Hematopoietic multipotent progenitor cell treated with erythropoietin and hydrocortisone succinate and interleukin-3 and kit ligand, for 8 days (in vitro differentiated cells): ENCODE data around the gene ADO.
A peak's percentile ranks its signal among the peaks of the same experiment; 100 is the strongest.
"Not testable (repeated sequence)": the region's sequence is repeated elsewhere in the genome, so short reads cannot be mapped to it uniquely, and the experiment has no call there.

ENCODE experiments used
- DNase-seq: peaks from one replicate; pipeline ENCODE4 v3.0.0-alpha.2; 2015

The ADO gene

GRCh38 chr10:62804356-62805230 is at the start of gene ADO:
Gene ADO (plus strand): TSS chr10:62804720. CDS start chr10:62805060, 340 bp downstream.
- peak; percentile 86 for DNase-seq

GRCh38 chr10:62754963-62755362 is 49.6 kb upstream of the ADO start:
- DNase-seq, result no peak

DNA sequence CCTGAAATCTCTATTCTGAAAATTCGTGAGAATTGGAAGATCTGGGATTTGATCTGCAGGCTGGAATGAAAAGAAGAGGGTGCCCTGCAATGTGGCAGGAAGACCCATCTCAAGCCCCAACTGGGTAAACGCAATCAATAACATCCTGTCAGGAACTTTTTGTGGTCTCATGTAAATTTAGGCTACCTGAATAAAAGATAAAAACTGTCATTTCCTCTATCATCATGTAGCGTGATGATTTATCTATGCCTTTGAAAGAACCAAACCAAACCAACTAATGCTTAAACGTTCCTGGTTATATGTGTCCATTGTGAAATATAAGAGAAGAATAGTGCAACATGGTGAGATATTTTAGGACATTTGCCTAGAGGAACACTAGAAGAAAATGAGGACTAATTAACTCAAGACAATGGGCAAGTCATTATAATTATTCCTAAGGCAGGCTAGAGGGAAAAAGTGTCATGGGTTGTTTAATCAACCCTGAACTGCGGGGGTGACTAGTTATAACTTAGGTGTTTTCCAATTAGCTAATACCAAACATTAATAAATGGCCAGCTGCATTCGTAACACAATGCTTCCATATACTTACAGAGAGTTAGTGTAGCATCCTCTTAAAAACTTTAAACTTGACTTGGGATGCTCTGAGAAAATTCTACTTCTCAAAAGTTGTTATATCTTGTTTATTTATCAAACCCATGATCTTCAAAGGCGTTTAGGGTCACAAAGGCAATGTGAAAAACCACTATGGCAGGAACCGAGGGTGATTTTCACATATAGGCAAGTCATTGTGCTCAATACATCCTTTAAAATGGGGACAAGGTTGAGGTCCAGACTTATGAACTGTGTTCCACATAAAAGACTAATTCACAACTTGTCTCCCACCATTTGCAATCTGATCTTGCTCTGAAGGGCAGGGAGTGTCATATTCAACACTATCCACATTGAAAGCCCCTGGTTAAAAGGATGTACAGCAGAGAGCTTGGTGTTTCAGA is 48.6 kb upstream of the ADO start:
- no peak for DNase-seq

DNA sequence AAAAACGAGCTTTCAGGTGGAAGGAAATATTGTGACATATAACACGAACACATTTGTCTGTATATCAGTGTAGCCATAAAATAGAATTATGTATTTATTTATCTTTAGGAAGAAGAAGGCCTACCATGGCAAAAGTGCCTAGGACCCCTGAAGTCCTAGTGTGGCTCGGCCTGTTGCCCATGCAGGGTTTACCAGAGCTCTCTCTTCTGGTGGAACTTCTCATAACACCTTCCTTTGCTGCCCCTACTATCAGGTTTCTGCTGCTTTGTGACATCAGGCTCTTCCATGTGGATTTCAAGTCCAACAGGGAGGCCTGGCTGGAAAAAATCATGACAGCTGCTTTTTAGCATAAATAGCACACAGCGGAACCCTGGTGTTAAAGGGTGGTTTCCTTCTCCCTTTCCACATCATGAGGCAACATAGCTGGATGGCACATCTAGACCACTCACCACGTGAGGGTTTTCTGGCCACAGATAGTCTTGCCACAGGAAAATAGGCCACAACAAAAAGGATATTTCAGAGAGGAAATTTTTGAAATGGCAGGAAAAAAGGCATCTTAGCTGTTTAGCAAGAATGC is 44.8 kb upstream of the ADO start:
- no peak for DNase-seq

- no peak for DNase-seq
Observed at GRCh38 chr10:62760401-62760800, 44.1 kb upstream of the ADO start.

DNA sequence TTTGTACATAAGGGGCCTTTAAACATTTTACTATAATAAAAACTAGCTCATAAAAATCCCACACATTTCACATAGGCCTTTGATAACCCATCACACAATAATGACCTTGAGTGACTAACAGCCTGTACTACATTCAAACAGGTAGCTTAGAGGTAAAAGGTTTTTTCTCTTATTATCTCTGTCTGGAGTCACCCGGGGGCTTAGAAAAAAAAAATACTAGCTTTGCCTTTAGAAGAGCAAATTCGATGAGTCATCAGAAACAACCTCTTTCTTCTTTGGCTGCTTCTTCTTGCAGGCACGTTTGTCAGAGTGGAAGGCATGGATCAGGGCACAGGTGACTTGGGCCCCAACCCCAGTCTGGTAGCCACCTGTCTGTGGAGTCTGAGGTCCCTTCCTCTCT is 43.4 kb upstream of the ADO start:
- DNase-seq, result no peak

DNA sequence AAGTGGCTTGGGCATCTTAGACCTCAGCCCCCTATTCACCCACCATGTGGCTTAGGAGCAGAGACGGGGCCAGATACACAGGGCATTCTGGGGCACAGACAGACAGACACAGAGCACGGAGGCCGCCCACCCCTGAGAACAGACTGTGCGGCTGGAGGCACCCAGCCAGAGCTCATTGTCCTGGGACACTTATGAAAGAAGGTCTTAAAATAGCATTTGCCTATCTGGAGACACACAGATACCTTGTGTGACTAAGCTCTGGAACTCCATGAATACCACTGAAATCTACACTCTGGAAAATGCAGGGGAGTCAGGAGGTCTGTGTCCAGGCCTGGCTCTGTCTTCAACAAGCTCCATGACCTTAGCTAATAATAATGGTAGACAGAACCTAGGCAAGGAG is 41.4 kb upstream of the ADO start:
- no peak for DNase-seq

DNA sequence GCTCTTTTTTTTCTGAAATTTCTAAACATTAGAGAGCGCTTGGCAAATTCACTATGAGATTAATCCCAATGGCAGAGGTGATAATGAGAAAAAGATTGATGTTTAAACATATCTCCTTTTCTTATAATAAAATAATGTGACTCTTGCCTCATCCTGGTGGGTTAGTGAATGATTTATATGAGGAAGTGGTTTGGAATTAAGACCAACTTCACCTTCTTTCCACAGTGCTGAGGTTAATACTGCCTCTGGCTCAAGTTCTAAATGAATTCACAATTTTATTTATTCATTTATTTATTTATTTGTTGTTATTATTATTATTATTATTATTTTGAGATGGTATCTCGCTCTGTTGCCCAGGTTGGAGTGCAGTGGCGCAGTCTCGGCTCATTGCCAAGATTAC is 40.5 kb upstream of the ADO start:
- no peak for DNase-seq

- DNase-seq, result no peak
Observed at GRCh38 chr10:62765726-62766125, 38.8 kb upstream of the ADO start.

DNA sequence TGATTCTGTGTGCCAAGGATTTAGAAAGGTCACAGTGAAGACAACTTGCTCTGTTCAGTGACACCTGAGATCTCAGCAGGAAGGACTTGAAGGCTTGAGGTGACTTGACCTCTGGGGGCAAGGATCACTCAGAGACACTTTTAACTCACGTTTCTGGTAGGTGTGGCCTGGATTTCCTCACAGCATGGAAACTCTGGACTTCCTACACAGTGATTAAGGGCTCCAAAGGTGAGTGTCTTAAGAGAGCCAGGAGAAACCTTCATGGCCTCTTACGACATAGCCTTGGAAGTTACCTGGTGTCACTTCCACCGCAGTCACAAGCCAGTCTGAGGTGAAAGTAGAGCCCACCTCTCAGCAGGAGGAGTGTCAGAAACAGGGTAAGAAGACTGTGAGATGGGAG is 38.1 kb upstream of the ADO start:
- DNase-seq, result no peak

GRCh38 chr10:62769574-62770242 is 34.8 kb upstream of the ADO start:
- peak; percentile 8 for DNase-seq

DNA sequence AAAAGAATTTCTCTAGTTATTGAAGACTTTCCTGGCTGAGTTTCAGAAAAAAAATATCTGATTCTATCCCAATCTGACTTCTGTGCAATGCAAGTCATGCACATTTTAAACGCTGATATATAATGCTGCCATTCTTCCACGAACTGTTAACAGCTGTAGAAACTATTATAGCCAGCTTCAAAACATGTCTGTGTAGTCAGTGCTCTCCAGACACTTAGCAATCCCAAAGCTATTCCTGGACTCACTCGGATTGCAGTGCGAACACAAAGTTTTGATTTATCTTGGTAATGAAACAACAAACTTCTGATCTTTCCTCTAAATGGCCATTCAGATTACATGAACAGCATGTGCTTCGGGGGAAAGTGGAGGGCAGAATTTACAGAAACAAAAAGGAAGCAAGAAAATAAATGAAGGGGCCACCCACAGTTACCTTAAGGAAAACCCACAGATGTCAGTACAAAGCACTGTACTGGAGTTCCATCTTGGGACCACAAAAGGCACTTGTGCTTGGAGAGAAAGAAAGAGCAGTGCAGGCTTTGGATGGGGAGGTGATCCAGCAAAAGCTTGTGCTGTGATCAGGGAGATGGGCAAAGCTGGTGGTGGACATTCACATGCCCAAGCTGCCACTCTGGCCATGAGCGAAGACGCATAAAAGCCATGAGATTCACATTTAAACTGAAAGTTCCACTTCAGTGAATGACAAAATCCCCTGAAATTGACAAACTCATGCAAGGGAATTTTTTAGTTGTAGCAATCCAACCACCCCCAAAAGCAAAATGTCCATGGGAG is 32.1 kb upstream of the ADO start:
- no peak for DNase-seq

- DNase-seq, result no peak
Observed at GRCh38 chr10:62778125-62778524, 26.4 kb upstream of the ADO start.

DNA sequence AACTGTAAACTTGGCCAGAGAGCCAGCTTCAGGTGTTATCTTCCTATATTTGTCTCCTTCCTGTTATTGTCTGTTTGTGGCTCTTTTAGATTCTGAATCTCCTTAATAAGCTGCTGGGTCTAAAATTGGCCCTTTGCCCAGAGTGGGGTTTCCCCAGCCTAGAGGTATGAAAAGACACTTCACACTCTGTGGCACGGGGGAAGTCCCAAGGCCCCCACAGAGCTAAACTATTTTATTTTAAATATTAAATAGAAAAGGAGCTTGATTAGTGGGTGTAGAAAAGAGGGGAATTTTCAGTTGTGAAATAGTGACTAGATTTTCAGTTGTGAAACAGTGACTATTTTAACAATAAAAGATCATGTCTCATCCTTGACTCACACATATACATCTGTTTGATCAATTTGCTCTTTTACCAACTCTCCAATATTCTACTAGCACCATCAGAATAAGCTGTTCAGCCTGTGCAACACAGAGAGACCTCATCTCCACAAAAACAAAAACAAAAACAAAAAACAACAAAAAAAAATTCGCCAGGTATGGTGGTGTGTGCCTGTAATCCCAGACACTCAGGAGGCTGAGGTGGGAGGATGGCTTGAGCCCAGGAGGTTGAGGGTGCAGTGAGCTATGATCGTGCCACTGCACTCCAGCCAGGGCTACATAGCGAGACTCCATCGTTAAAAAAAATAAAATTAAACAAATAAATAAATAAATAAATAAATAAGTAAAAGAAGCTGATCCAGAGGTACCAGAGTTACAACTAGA is 24.9 kb upstream of the ADO start:
- no peak for DNase-seq

DNA sequence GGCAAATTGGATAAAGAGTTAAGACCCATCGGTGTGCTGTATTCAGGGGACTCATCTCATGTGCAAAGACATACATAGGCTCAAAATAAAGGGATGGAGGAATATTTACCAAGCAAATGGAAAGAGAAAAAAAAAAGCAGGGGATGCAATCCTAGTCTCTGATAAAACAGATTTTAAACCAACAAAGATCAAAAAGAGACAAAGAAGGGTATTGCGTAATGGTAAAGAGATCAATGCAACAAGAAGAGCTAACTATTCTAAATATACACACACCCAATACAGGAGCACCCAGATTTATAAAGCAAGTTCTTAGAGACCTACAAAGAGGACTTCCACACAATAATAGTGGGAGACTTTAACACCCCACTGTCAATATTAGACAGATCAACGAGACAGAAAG is 20.0 kb upstream of the ADO start:
- DNase-seq, result not testable (repeated sequence)

- not testable (repeated sequence) for DNase-seq
Observed at GRCh38 chr10:62788285-62788684, 16.2 kb upstream of the ADO start.

DNA sequence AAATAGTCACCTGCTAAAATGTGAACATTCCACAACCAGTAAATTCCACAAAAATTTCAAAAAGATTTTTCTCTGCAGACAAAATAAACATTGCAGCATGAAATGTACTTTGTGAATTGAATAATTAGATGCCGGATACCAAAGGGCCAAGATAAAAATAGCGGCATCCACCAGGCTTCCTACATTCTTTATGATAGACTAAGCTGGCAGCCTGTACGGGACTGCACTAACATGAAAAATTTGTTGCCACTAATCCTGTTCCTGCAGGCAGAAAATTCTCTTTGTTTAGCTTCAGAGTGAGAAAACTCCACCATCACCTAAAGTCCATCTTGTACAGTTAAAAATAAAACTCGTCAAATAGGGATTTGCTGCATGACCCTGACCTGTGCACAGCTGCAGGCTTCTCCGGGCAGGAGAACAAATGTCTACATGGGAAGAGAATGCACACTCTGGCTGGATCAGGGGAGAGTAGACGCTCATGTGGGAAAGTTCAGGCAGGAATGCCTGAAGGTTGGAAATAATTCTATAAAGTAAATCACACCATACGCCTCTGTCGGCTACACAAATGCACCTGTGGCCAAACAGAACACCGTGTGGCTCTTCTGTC is 15.6 kb upstream of the ADO start:
- DNase-seq, result no peak

- no peak for DNase-seq
Observed at GRCh38 chr10:62790019-62790555, 14.4 kb upstream of the ADO start.

GRCh38 chr10:62790571-62790970 is 13.9 kb upstream of the ADO start:
- DNase-seq, result no peak

DNA sequence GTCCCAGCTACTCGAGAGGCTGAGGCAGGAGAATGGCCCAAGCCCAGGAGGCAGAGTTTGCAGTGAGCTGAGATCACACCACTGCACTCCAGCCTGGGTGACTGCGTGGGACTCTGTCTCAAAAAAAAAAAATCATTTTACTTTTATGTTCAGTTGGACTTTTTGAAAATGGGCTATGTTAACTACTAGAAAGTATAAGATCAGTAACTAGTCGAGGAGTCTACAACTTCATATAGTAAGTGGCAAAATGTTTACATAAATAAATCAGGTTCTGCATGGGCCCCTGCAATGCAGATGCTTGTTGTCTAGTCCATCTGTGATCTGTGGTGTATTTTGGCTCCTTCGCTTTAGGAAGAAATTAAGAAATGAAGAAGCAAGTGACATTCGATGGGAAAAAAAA is 12.3 kb upstream of the ADO start:
- no peak for DNase-seq
